Stimulated activated CD4-positive, alpha-beta T cell treated with anti-CD3 and anti-CD28 coated beads, Interleukin-1b, Interleukin-23, amount 100 ng/mL, for 1 hour (primary cell): ENCODE data around the gene ERO1B.
"Not testable (repeated sequence)": the region's sequence is repeated elsewhere in the genome, so short reads cannot be mapped to it uniquely, and the experiment has no call there.

ENCODE experiments used
- DNase-seq, 2 donors: peaks; one replicate each; pipeline ENCODE4 v3.0.0-alpha.2; 2020; ENCODE audit warnings: low read depth in 2 of 2

The ERO1B gene

GRCh38 chr1:236188084-236188483 is 93.7 kb downstream of the ERO1B start:
- not testable (repeated sequence) for DNase-seq

GRCh38 chr1:236186471-236186870 is 95.3 kb downstream of the ERO1B start:
- DNase-seq: not testable (repeated sequence)

GRCh38 chr1:236185687-236186086 is 96.1 kb downstream of the ERO1B start:
- no peak for DNase-seq

GRCh38 chr1:236181059-236181458 is 100.7 kb downstream of the ERO1B start:
- no peak for DNase-seq

GRCh38 chr1:236179634-236180033 is 102.1 kb downstream of the ERO1B start:
- DNase-seq: no peak

GRCh38 chr1:236176337-236177336 is 105.1 kb downstream of the ERO1B start:
- DNase-seq: no peak

- no peak for DNase-seq
Measured at GRCh38 chr1:236175642-236176336, 106.0 kb downstream of the ERO1B start.

- no peak for DNase-seq
Measured at GRCh38 chr1:236173174-236173767, 108.5 kb downstream of the ERO1B start.

GRCh38 chr1:236172041-236172579 is 109.6 kb downstream of the ERO1B start:
- DNase-seq: no peak

- no peak for DNase-seq
Measured at GRCh38 chr1:236168716-236169429, 112.9 kb downstream of the ERO1B start.

- DNase-seq: no peak
Measured at GRCh38 chr1:236167578-236167977, 114.2 kb downstream of the ERO1B start.

- DNase-seq: no peak
Measured at GRCh38 chr1:236167154-236167553, 114.6 kb downstream of the ERO1B start.

- DNase-seq: no peak
Measured at GRCh38 chr1:236166041-236166440, 115.7 kb downstream of the ERO1B start.
